ENCODE measurements around the gene AXL. TPM values are rescaled to one million over a fixed set of nuclear protein-coding genes. Genes with fewer than 3 reads are reported as not detected.

AXL gene
- total and polyA plus RNA-seq, 9 donors = 18.1 to 67.7 (median 35.7) TPM

GRCh38 chr19:41305927-41306793 lies 87.1 kb downstream of the AXL start:
- H3K27me3 ChIP-seq = no peaks in the 10 kb centered on the region
- no peaks in the 10 kb centered on the region for H3K36me3 ChIP-seq
- WGBS, 3 donors = 70 to 78% (median 71%) methylated on average over 13 of the region's 13 CpGs
- no peaks in the 10 kb centered on the region for H3K4me1 ChIP-seq (ENCODE audit: insufficient read depth)
- no peaks in the 10 kb centered on the region for H3K9me3 ChIP-seq
- H3K4me3 ChIP-seq = no peak overlapping the region
- TF ChIP-seq EP300 (IDR thresholded peaks at IDR 0.05) = no peak
- no peak for TF ChIP-seq POLR2A (IDR thresholded peaks at IDR 0.05)
- TF ChIP-seq CTCF (IDR thresholded peaks at IDR 0.05) = no peak
- intact Hi-C loops (cut with DNase I) = loop anchor here in 3 of 4 donors (5.0 kb wide), 4 partner anchors 39 to 104 kb away; partner anchors contain the start of gene HNRNPUL1 (in 1 of the 3)
- peak in 1 of 5 donors; percentile 16 for DNase-seq
- H3K27ac ChIP-seq = no peak overlapping the region

GRCh38 chr19:41307090-41307875 lies 88.3 kb downstream of the AXL start:
- H3K9me3 ChIP-seq = no peaks in the 10 kb centered on the region
- WGBS, 3 donors = 50 to 61% (median 57%) methylated on average over 8 of the region's 8 CpGs
- H3K27ac ChIP-seq = peak overlapping the region in 1 of 2 donors; percentile 34
- intact Hi-C loops (cut with DNase I) = loop anchor here in 3 of 4 donors (5.0 kb wide), 4 partner anchors 40 to 105 kb away; partner anchors contain the start of gene HNRNPUL1 (in 1 of the 3)
- no peaks in the 10 kb centered on the region for H3K27me3 ChIP-seq
- DNase-seq = peak in 1 of 5 donors; percentile 4
- H3K36me3 ChIP-seq = no peaks in the 10 kb centered on the region
- TF ChIP-seq CTCF (IDR thresholded peaks at IDR 0.05) = no peak
- no peak for TF ChIP-seq EP300 (IDR thresholded peaks at IDR 0.05)
- TF ChIP-seq POLR2A (IDR thresholded peaks at IDR 0.05) = no peak
- H3K4me3 ChIP-seq = no peak overlapping the region
- H3K4me1 ChIP-seq (ENCODE audit: insufficient read depth) = no peaks in the 10 kb centered on the region

GRCh38 chr19:41307954-41308449 lies 89.0 kb downstream of the AXL start:
- peak in 1 of 5 donors; percentile 21 for DNase-seq
- Histone ChIP-seq H3K9me3 (no peaks in the 10 kb centered on the region), H3K36me3 (no peaks in the 10 kb centered on the region), H3K27ac (peak overlapping the region; percentile 34 to 40), H3K27me3 (no peaks in the 10 kb centered on the region), H3K4me1 (ENCODE audit: insufficient read depth) (no peaks in the 10 kb centered on the region), H3K4me3 (no peak overlapping the region)
- 42 to 53% (median 49%) methylated on average over 4 of the region's 4 CpGs for WGBS, 3 donors
- intact Hi-C loops (cut with DNase I) = loop anchor here in 3 of 4 donors (5.0 kb wide), 4 partner anchors 41 to 106 kb away; partner anchors contain the start of gene HNRNPUL1 (in 1 of the 3)
- TF ChIP-seq POLR2A (IDR thresholded peaks at IDR 0.05) = no peak
- no peak for TF ChIP-seq CTCF (IDR thresholded peaks at IDR 0.05)
- no peak for TF ChIP-seq EP300 (IDR thresholded peaks at IDR 0.05)
